ENCODE results near the gene SSBP1. TPM values are rescaled to one million over a fixed set of nuclear protein-coding genes. Genes with fewer than 3 reads are reported as not detected.
A peak's percentile ranks its signal among the peaks of the same experiment; 100 is the strongest.

SSBP1 gene
- total RNA-seq, 4 donors from 2014 or later: 125 to 138 (median 131) TPM

DNA sequence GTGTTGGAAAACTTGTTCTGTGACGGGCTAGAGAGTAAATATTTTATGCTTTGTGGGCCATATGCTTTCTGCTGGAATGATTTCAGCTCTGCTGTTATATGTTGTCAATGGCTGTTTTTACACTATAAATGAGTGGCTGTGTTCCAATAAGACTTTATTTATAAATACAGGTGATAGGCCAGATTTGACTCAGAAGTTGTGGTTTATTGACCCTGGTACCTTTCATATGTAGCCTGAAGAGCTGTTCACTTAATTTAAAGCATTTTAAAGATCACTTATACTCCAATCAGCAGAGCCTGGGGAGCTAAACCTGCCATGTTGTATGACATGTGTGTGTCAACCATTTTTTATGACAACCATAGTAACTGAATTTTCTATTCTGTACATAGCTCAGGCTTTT, 9.1 kb upstream of the SSBP1 start:
- H3K27me3 ChIP-seq: no peaks in the 10 kb centered on the region
- TF ChIP-seq POLR2AphosphoS5 (IDR thresholded peaks at IDR 0.05): no peak
- no peak for TF ChIP-seq POLR2A (IDR thresholded peaks at IDR 0.05)
- TF ChIP-seq, protein P1, sequence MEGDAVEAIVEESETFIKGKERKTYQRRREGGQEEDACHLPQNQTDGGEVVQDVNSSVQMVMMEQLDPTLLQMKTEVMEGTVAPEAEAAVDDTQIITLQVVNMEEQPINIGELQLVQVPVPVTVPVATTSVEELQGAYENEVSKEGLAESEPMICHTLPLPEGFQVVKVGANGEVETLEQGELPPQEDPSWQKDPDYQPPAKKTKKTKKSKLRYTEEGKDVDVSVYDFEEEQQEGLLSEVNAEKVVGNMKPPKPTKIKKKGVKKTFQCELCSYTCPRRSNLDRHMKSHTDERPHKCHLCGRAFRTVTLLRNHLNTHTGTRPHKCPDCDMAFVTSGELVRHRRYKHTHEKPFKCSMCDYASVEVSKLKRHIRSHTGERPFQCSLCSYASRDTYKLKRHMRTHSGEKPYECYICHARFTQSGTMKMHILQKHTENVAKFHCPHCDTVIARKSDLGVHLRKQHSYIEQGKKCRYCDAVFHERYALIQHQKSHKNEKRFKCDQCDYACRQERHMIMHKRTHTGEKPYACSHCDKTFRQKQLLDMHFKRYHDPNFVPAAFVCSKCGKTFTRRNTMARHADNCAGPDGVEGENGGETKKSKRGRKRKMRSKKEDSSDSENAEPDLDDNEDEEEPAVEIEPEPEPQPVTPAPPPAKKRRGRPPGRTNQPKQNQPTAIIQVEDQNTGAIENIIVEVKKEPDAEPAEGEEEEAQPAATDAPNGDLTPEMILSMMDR (IDR thresholded peaks at IDR 0.05): no peak
- TF ChIP-seq EP300 (IDR thresholded peaks at IDR 0.05): no peak
- no peaks in the 10 kb centered on the region for H3K36me3 ChIP-seq
- no peak overlapping the region for H3K27ac ChIP-seq
- H3K9me3 ChIP-seq: no peaks in the 10 kb centered on the region
- H3K4me3 ChIP-seq: no peak overlapping the region
- H3K4me1 ChIP-seq: no peaks in the 10 kb centered on the region
- no peak for ATAC-seq
- WGBS, 2 donors (ENCODE audit: low coverage in 1 of 2): 100% methylated on average over 1 of the region's 1 CpG

DNA sequence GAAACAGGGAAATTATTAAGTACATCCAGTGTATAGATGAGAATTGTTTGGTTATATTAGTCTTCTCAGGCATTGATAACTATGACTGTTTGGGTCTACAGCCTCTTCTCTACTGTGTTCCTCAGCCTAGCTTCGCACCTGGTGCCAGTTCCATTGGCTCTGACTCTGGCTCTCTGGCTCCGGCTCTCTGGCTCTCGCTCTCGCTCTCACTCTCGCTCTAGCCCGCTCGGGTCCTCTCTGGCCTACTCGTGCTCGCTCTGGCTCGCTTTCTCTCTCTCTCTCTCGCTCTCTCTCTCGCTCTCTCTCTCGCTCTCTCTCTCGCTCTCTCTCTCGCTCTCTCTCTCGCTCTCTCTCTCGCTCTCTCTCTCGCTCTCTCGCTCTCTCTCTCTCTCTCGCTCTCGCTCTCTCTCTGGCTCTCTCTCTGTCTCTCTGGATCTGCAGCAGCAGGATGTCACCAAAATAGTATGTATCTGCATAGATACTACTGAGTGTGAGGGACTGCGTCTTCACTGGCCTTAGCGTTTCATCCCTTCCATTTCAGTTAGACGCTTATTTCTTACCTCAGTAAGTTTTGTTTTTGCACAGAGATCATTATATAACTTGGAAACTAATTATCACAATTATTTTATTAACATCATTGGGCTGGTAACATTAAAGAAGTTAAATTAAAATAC, 6.5 kb upstream of the SSBP1 start:
- TF ChIP-seq, protein P1 (IDR thresholded peaks at IDR 0.05): no peak
- no peak for TF ChIP-seq POLR2A (IDR thresholded peaks at IDR 0.05)
- TF ChIP-seq EP300 (IDR thresholded peaks at IDR 0.05): no peak
- no peak for TF ChIP-seq POLR2AphosphoS5 (IDR thresholded peaks at IDR 0.05)
- ATAC-seq: no peak
- Histone ChIP-seq H3K27me3 (no peaks in the 10 kb centered on the region), H3K27ac (no peak overlapping the region), H3K36me3 (no peaks in the 10 kb centered on the region), H3K9me3 (no peaks in the 10 kb centered on the region), H3K4me1 (no peaks in the 10 kb centered on the region), H3K4me3 (no peak overlapping the region)
- 64 to 68% methylated on average over 8 to 17 of the region's 24 CpGs for WGBS, 2 donors (ENCODE audit: low coverage in 1 of 2)

DNA sequence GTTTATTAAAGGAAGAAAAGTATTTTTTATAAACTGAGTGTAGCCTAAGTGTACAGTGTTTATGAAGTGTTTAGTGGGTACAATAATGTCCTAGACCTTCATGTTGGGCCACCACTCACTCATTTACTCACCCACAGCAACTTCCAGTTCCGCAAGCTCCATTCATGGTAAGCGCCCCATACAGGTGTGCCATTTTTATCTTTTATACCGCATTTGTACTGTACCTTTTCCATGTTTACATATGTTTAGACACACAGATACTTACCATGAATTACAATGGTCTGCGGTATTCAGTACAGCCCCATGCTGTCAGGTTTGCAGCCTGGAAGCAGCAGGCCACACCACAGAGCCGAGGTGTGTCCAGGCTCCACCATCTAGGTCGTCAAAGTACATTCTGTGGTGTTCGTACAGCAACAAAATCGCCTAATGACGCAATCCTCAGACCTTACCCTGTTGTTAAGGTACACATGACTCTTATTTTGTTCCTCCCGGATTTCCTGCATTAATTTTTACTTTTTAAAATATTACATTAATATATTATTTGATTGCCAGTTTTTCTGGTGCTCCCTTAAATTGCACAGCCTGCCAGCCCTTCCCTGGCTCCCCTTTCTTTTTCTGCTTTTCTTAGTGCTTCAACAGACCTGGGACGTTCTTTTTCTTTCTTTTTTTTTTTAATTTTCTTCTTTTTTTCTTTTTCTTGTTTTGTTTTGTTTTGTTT, 881 bp upstream of the SSBP1 start:
- no peaks in the 10 kb centered on the region for H3K9me3 ChIP-seq
- ATAC-seq: no peak
- WGBS, 2 donors (ENCODE audit: low coverage in 1 of 2): 73 to 81% methylated on average over 8 to 11 of the region's 11 CpGs
- TF ChIP-seq, protein P1 (IDR thresholded peaks at IDR 0.05): no peak
- TF ChIP-seq EP300 (IDR thresholded peaks at IDR 0.05): no peak
- TF ChIP-seq POLR2A (IDR thresholded peaks at IDR 0.05): no peak
- TF ChIP-seq POLR2AphosphoS5 (IDR thresholded peaks at IDR 0.05): no peak
- peaks cover 0 to 29% of the 10 kb centered on the region in 2 donors for H3K36me3 ChIP-seq
- peaks cover 4 to 37% (median 16%) of the 10 kb centered on the region in 3 donors for H3K4me1 ChIP-seq
- H3K4me3 ChIP-seq: peak overlapping the region; percentile 74 to 76
- H3K27me3 ChIP-seq: no peaks in the 10 kb centered on the region
- H3K27ac ChIP-seq: peak overlapping the region; percentile 32 to 86 (median 84)

DNA sequence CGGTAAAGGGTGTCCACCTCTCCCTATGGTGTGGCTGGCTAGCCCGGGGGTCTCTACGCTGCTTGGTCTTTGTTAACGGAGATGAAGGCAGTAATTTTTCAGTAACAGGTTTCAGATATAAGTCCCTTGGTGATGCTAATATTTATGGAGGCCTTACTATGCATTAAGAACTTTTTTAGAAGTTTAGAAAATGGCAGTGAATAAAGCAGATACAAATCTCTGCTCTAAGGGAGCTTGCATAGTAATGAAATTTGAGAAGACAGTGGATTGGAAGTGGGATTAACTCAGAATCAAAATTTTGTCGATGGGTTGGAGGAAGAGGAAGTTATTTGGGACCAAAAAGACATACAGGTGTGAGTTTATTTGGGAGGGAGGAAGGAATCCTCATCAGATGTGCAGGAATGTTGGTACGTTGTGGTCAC, 445 bp downstream of the SSBP1 start:
- TF ChIP-seq POLR2AphosphoS5 (IDR thresholded peaks at IDR 0.05): no peak
- TF ChIP-seq, protein P1 (IDR thresholded peaks at IDR 0.05): no peak
- no peak for TF ChIP-seq EP300 (IDR thresholded peaks at IDR 0.05)
- TF ChIP-seq POLR2A (IDR thresholded peaks at IDR 0.05): no peak
- H3K9me3 ChIP-seq: no peaks in the 10 kb centered on the region
- H3K27ac ChIP-seq: peak overlapping the region; percentile 19 to 86 (median 84)
- H3K4me3 ChIP-seq: peak overlapping the region; percentile 74 to 76
- H3K27me3 ChIP-seq: no peaks in the 10 kb centered on the region
- ATAC-seq: no peak
- peaks cover under 1 to 42% of the 10 kb centered on the region in 2 donors for H3K36me3 ChIP-seq
- H3K4me1 ChIP-seq: peaks cover 4 to 37% (median 16%) of the 10 kb centered on the region in 3 donors
- WGBS, 2 donors (ENCODE audit: low coverage in 1 of 2): 0 to 2% methylated on average over 3 to 4 of the region's 6 CpGs
